ENCODE results near the gene KRTAP10-10.

GRCh38 chr21:44667612-44668011 lies 30.5 kb downstream of the KRTAP10-10 start:
- TF ChIP-seq POLR2A (IDR thresholded peaks at IDR 0.05; ENCODE audit: low read depth, low read length) = no peak
- no peak for TF ChIP-seq POLR2AphosphoS5 (IDR thresholded peaks at IDR 0.05; ENCODE audit: low read depth, low read length)
- TF ChIP-seq TAF1 (IDR thresholded peaks at IDR 0.05; ENCODE audit: low read depth, low read length) = no peak
- no peak for TF ChIP-seq PAX5 (IDR thresholded peaks at IDR 0.05; ENCODE audit: insufficient read depth, low read length, severe bottlenecking)
- no peak for TF ChIP-seq SPI1 (IDR thresholded peaks at IDR 0.05; ENCODE audit: low read depth, low read length)
